Ectodermal cell (in vitro differentiated cells): ENCODE measurements around the gene NDUFS4.
A peak's percentile ranks its signal among the peaks of the same experiment; 100 is the strongest.
"Not testable (repeated sequence)": the region's sequence is repeated elsewhere in the genome, so short reads cannot be mapped to it uniquely, and the experiment has no call there.

Source experiments
- H3K27ac ChIP-seq: 2 replicates; pipeline ENCODE4 v1.7.0; 2013; ENCODE audit warnings: mild to moderate bottlenecking, low read depth, low read length; ENCODE audit not compliant: insufficient read depth, poor library complexity, severe bottlenecking
- H3K27me3 ChIP-seq: 2 replicates; pipeline ENCODE4 v1.7.0; 2013; ENCODE audit warnings: mild to moderate bottlenecking, low read length; ENCODE audit not compliant: insufficient read depth, control insufficient read depth, poor library complexity, severe bottlenecking
- H3K36me3 ChIP-seq: one replicate; pipeline ENCODE4 v1.7.0; 2013; ENCODE audit warnings: low read length; ENCODE audit not compliant: control insufficient read depth, insufficient read depth
- H3K4me1 ChIP-seq: one replicate; pipeline ENCODE4 v1.7.0; 2013; ENCODE audit warnings: low read length; ENCODE audit not compliant: control insufficient read depth, insufficient read depth
- H3K4me3 ChIP-seq: 2 replicates; pipeline ENCODE4 v1.7.0; 2013; ENCODE audit warnings: low read depth, low read length, control low read depth; ENCODE audit not compliant: insufficient read depth
- H3K9me3 ChIP-seq: 2 replicates; pipeline ENCODE4 v1.7.0; 2013; ENCODE audit warnings: mild to moderate bottlenecking, low read length, moderate library complexity; ENCODE audit not compliant: control insufficient read depth
- WGBS, 2 experiments: methylation state at CpG; one replicate each; pipeline ENCODE4 v1.1.7; 2013; ENCODE audit warnings: missing lambda C conversion rate in 2 of 2; 5-methylcytosine and 5-hydroxymethylcytosine counted together

The NDUFS4 gene

GRCh38 chr5:53631251-53631650 is 70.8 kb downstream of the NDUFS4 start:
- H3K4me3 ChIP-seq, result no peak overlapping the region
- no peak overlapping the region for H3K27ac ChIP-seq
- no peaks in the 10 kb centered on the region for H3K4me1 ChIP-seq
- H3K36me3 ChIP-seq, result peaks cover 13% of the 10 kb centered on the region
- 84 to 88% methylated on average over 6 of the region's 6 CpGs for WGBS, 2 experiments
- peaks cover 3% of the 10 kb centered on the region for H3K9me3 ChIP-seq
- no peaks in the 10 kb centered on the region for H3K27me3 ChIP-seq

DNA sequence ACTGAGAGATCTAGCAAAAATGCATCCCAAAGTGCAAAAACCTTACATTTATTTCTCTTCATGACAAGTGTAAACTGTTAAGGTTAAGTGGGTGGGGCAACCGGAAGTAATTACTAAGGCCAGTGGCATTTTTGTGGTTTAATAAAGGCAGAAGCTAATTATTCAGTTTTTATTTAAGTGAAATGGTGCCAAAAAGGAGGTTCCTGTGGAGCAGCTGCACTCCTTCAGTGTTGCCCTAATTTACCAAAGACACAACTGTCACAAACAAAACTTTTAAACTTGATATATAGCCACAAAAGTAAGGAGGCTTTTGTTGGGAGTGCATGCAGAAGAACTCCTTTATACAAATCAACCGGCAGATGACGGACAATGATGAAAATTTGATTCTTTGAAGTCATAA is 81.6 kb downstream of the NDUFS4 start:
- peaks cover 10% of the 10 kb centered on the region for H3K4me1 ChIP-seq
- no peak overlapping the region for H3K4me3 ChIP-seq
- no peaks in the 10 kb centered on the region for H3K9me3 ChIP-seq
- WGBS, 2 experiments, result 11 to 20% methylated on average over 3 of the region's 3 CpGs
- H3K27ac ChIP-seq, result no peak overlapping the region
- no peaks in the 10 kb centered on the region for H3K36me3 ChIP-seq
- H3K27me3 ChIP-seq, result no peaks in the 10 kb centered on the region

DNA sequence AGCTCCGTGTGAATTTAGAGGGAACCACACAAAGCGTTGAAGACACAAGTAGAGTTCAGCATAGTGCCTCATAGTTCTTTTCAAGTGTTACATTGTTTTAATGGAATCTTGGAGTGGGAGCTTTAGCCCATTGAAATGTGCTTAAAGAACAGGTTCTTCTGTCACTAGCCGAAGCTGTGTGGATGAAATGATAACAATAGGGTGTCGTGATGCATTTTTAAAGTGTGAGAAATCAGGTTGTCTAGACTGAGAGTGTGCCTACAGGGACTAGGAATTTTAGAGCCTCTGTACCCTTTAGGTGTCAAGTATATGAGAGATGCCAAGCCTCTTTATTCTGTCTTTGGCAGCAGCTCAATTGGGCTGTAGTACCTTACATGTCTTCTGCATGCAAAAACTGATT is 83.0 kb downstream of the NDUFS4 start:
- Histone ChIP-seq H3K9me3 (no peaks in the 10 kb centered on the region), H3K4me3 (no peak overlapping the region), H3K27ac (no peak overlapping the region), H3K36me3 (no peaks in the 10 kb centered on the region), H3K4me1 (peaks cover 10% of the 10 kb centered on the region), H3K27me3 (no peaks in the 10 kb centered on the region)
- WGBS, 2 experiments, result 19 to 30% methylated on average over 4 of the region's 4 CpGs

DNA sequence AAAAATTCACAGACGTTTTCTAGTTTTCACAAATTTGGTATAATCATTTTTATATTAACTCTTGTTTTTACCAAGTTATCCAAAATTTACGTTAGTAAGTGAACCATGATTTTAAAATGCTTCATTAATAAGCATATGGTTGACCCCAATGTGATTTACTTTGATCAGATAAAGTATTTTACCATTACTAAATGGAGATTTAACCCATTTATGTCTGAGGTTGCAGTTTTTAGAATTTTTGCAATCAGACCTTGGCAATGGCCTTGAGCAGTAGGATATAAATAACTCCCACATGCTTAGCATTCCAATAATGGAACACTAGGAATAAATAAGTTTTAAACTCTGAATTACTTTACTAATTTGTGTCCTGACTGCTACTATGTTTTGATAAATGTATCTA is 84.6 kb downstream of the NDUFS4 start:
- peaks cover 10% of the 10 kb centered on the region for H3K4me1 ChIP-seq
- no peak overlapping the region for H3K4me3 ChIP-seq
- no peaks in the 10 kb centered on the region for H3K9me3 ChIP-seq
- H3K27ac ChIP-seq, result no peak overlapping the region
- no peaks in the 10 kb centered on the region for H3K27me3 ChIP-seq
- 100% methylated on average over 1 of the region's 2 CpGs; no CpG with 5 or more reads in 1 of the 2 experiments for WGBS, 2 experiments
- peaks cover 6% of the 10 kb centered on the region for H3K36me3 ChIP-seq

- H3K27ac ChIP-seq, result no peak overlapping the region
- H3K4me1 ChIP-seq, result no peaks in the 10 kb centered on the region
- no peaks in the 10 kb centered on the region for H3K27me3 ChIP-seq
- H3K36me3 ChIP-seq, result peaks cover 6% of the 10 kb centered on the region
- H3K9me3 ChIP-seq, result no peaks in the 10 kb centered on the region
- WGBS, 2 experiments, result 58 to 74% methylated on average over 2 of the region's 2 CpGs
- no peak overlapping the region for H3K4me3 ChIP-seq
Observed at GRCh38 chr5:53649352-53649751, 88.9 kb downstream of the NDUFS4 start.

DNA sequence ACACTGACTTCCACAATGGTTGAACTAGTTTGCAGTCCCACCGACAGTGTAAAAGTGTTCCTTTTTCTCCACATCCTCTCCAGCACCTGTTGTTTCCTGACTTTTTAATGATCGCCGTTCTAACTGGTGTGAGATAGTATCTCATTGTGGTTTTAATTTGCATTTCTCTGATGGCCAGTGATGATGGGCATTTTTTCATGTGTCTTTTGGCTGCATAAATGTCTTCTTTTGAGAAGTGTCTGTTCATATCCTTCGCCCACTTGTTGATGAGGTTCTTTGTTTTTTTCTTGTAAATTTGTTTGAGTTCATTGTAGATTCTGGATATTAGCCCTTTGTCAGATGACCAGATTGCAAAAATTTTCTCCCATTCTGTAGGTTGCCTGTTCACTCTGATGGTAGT is 100.1 kb downstream of the NDUFS4 start:
- H3K27ac ChIP-seq, H3K27me3 ChIP-seq, H3K36me3 ChIP-seq, H3K4me3 ChIP-seq, H3K4me1 ChIP-seq, H3K9me3 ChIP-seq: not testable (repeated sequence)
- WGBS, 2 experiments, result 97 to 100% methylated on average over 4 of the region's 4 CpGs

DNA sequence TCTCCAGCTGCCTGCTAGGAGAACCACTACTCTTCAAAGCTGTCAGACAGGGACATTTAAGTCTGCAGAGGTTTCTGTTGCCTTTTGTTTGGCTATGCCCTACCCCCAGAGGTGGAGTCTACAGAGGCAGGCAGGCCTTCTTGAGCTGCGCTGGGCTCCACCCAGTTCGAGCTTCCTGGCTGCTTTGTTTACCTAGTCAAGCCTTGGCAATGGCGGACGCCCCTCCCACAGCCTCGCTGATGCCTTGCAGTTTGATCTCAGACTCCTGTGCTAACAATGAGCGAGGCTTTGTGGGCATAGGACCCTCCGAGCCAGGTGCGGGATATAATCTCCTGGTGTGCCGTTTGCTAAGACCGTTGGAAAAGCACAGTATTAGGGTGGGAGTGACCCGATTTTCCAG is 104.9 kb downstream of the NDUFS4 start:
- not testable (repeated sequence) for H3K9me3 ChIP-seq, H3K4me1 ChIP-seq, H3K27ac ChIP-seq, H3K27me3 ChIP-seq, H3K4me3 ChIP-seq, H3K36me3 ChIP-seq
- WGBS, 2 experiments, result 89 to 96% methylated on average over 9 to 11 of the region's 11 CpGs

GRCh38 chr5:53667621-53668020 is 107.2 kb downstream of the NDUFS4 start:
- 88 to 92% methylated on average over 1 to 2 of the region's 2 CpGs for WGBS, 2 experiments
- Histone ChIP-seq H3K36me3 (peaks cover 8% of the 10 kb centered on the region), H3K27me3 (no peaks in the 10 kb centered on the region), H3K9me3 (no peaks in the 10 kb centered on the region), H3K27ac (no peak overlapping the region), H3K4me1 (no peaks in the 10 kb centered on the region), H3K4me3 (no peak overlapping the region)

GRCh38 chr5:53671447-53671846 is 111.0 kb downstream of the NDUFS4 start:
- H3K4me3 ChIP-seq, result no peak overlapping the region
- 8% methylated on average over 3 of the region's 3 CpGs; no CpG with 5 or more reads in 1 of the 2 experiments for WGBS, 2 experiments

GRCh38 chr5:53674121-53674520 is 113.7 kb downstream of the NDUFS4 start:
- no peaks in the 10 kb centered on the region for H3K9me3 ChIP-seq
- H3K4me3 ChIP-seq, result no peak overlapping the region
- WGBS, 2 experiments, result 83 to 89% methylated on average over 1 of the region's 1 CpG

More at GRCh38 chr5:53671447-53671846, 111.0 kb downstream of the NDUFS4 start:
- peak overlapping the region; percentile 46 for H3K27ac ChIP-seq
- H3K9me3 ChIP-seq, result no peaks in the 10 kb centered on the region
- no peaks in the 10 kb centered on the region for H3K4me1 ChIP-seq
- no peaks in the 10 kb centered on the region for H3K27me3 ChIP-seq
- peaks cover 2% of the 10 kb centered on the region for H3K36me3 ChIP-seq

DNA sequence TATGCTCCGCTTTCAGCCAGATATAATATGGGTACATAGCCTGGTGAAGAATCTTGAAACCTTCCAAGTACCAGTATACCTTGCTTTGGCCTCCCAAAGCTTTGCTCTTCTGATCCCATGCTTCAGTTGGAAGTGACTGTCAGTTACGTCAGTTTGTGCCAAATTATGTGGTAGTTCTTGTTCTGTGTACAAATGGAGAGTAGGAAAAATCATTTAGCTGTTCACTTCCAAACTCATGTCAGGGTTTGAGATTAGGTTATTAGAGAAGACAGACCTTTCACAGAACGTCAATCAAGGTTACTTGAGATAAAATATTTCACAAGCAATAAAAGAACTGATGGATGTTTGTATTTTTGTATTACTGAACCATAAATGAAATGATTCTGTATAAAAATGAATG is 117.2 kb downstream of the NDUFS4 start:
- H3K27ac ChIP-seq, result no peak overlapping the region
- H3K36me3 ChIP-seq, result no peaks in the 10 kb centered on the region
- no peaks in the 10 kb centered on the region for H3K27me3 ChIP-seq
- 94 to 99% methylated on average over 2 to 3 of the region's 3 CpGs for WGBS, 2 experiments
- H3K4me1 ChIP-seq, result no peaks in the 10 kb centered on the region
- no peaks in the 10 kb centered on the region for H3K9me3 ChIP-seq
- no peak overlapping the region for H3K4me3 ChIP-seq

More at GRCh38 chr5:53674121-53674520, 113.7 kb downstream of the NDUFS4 start:
- Histone ChIP-seq H3K27me3 (no peaks in the 10 kb centered on the region), H3K27ac (no peak overlapping the region), H3K36me3 (no peaks in the 10 kb centered on the region), H3K4me1 (no peaks in the 10 kb centered on the region)
